Stimulated activated CD8-positive, alpha-beta memory T cell treated with anti-CD3 and anti-CD28 coated beads, Interleukin-4, amount 100 ng/mL, for 1 hour (primary cell): ENCODE measurements around the gene GUCY2D.
A peak's percentile ranks its signal among the peaks of the same experiment; 100 is the strongest.

Source experiments
- DNase-seq, 2 donors: peaks; one replicate each; pipeline ENCODE4 v3.0.0-alpha.2; 2020; ENCODE audit warnings: low read depth in 2 of 2, low spot score in 1 of 2

Gene GUCY2D

DNA sequence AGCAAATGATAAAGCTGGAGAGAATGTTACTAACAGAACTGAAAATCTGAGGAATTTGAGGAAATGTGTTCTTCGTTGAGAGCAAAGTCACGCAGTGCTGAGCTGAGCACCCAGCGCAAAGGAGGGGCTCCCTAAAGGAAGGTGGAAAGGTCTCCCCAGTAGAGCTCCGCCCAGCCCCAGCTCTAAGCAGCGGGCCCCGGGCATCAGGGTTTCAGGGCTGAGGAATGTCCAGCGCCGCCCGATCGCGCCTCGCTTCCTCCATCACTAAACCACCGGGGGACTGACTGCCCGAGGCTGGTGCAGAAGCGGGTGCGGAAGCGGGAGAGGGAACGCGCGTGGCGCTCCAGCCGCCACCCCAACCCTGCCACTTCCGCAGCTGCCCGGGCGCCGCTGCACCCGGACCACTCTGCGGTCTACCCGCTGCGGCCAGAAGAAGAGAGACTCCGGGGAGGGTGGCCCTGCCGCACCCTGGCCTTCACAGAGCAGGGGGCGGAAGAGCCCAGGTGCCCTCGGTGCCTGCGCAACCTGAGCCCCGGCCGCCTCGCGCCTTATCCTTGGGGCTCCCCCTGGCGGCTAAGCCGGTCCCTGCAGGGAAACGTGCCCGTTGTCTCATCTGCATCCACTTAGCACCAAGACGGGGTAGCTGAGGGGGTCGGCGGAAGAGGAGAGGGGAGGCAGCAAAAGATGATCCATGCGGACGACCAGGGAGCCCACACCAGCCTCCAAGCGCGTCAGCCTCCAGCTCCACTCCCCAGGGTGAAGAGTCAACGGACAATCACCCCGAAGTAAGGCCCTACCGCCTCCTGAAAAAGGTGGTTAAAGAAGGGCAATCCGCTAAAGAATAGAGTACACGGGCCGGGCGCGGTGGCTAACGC lies 12.4 kb upstream of the GUCY2D start:
- peak; percentile 91 to 98 for DNase-seq

GRCh38 chr17:7992516-7992915 lies 9.9 kb upstream of the GUCY2D start:
- no peak for DNase-seq

DNA sequence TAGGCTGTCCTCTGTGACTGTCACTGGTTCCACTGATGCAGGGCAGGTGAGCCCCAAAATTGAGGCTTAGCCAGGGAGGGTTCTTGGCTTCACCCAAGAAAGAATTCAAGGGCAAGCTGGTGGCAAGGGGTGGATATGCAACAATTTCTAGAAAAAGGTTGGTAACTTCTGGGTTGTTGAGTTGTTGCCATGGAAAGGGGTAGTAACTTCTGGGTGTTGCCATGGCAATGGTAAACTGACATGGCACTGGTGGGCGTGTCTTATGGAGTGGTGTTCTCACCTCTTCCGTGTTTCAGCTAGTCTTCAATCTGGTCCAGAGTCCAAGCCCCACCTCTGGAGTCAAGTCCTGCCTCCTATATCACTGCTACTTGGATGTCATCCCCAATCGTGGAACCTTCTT lies 9.5 kb upstream of the GUCY2D start:
- no peak for DNase-seq

DNA sequence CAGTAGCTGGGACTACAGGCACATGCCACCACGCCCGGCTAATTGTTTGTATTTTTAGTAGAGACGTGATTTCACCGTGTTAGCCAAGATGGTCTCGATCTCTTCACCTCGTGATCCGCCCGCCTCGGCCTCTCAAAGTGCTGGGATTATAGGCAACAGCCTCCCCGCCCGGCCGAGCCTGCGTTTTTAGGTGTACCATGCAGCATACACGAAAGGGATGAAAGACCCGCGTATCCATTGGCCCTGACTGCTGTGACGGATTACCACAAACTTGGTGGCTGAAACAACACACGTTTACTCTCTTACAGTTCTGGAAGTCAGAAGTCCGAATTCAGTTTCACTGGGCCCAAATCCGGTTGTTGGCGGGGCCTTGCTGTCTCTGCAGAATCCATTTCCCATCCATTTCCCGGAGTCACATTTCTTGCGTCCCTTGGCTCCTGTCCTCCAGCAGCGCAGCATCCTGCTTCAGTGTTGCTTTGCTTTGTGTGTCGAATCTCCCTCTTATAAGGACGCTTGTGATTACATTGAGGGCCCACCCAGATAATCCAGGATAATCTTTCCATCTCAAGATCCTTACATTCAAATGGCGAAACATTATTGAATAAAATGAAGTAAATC lies 8.3 kb upstream of the GUCY2D start:
- no peak for DNase-seq

GRCh38 chr17:7995724-7996123 lies 6.7 kb upstream of the GUCY2D start:
- DNase-seq = no peak

DNA sequence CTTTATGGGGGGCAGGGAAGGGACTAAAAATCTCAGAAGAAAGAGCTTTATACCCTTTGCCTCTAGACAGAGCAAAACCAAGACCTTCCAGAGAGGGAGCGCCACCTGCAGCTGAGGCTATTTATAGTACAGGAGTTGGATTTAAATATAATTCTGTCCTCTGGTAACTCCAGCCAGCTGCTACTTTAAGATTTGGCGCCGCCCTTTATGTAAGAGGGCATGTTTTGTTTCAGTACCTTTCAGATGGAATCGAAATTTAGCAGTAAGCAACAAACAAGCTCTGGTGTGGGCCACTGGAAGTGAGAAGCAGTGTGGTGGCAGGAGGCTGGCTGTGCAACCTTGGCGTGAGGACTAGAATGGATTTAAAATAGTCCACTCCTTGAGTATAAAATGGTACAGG lies 5.2 kb upstream of the GUCY2D start:
- no peak for DNase-seq

DNA sequence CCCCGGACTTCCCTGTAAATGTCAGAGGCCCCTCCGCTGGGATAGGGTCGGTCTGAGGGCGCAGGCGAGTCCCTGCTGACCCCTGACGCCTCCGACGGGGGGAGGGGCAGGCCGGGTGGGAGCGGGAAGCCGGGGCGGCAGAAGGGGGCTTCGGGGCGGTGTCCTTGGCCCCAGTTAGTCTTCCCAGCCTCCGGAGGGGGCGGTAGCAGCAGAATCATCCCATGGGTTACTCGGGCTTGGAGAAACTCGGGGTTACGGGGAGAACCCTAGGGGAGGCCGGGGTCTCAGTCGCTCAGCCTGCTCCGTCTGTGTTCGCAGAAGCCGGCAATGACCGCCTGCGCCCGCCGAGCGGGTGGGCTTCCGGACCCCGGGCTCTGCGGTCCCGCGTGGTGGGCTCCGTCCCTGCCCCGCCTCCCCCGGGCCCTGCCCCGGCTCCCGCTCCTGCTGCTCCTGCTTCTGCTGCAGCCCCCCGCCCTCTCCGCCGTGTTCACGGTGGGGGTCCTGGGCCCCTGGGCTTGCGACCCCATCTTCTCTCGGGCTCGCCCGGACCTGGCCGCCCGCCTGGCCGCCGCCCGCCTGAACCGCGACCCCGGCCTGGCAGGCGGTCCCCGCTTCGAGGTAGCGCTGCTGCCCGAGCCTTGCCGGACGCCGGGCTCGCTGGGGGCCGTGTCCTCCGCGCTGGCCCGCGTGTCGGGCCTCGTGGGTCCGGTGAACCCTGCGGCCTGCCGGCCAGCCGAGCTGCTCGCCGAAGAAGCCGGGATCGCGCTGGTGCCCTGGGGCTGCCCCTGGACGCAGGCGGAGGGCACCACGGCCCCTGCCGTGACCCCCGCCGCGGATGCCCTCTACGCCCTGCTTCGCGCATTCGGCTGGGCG lies 542 bp downstream of the GUCY2D start:
- DNase-seq = no peak

GRCh38 chr17:8003594-8004181 lies 1.3 kb downstream of the GUCY2D start:
- DNase-seq = no peak

DNA sequence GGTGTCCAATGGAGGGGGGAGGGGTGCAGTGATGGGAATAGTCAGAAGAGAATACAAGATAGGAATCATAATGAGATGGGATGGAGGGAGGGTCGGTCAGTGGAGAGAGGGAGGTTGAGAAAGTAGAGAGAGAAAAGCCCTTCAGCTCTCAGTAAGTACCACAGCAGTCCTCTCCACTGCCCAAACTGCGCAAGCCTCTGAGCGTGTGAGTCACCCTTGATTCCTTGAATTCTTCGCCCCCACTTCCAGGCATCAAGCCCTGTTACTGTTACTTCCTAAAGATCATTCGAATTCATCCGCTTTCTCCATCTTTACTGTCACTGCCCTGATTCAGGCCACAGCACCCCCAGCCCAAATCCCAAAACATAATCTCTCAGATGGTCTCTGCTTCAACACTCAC lies 2.5 kb downstream of the GUCY2D start:
- no peak for DNase-seq

DNA sequence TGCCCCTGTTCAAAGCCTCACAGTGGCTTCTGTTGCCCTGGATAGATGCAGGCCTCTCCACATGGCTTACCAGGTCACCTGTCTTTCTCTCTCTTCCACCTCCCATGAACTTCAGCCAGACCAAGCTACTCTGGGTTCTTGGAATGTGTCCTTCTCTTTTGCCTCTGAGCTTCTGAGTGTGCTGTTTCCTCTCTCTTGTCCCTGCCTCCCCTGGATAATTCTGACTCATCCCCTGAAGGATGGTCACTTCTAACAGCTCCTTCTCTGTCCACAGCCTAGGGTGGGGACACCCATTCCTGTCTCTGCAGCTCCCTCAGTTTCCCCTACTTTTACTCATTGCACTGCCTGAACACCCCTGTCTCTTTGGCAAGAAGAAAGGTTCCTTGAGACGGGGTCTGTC lies 2.9 kb downstream of the GUCY2D start:
- DNase-seq = no peak

DNA sequence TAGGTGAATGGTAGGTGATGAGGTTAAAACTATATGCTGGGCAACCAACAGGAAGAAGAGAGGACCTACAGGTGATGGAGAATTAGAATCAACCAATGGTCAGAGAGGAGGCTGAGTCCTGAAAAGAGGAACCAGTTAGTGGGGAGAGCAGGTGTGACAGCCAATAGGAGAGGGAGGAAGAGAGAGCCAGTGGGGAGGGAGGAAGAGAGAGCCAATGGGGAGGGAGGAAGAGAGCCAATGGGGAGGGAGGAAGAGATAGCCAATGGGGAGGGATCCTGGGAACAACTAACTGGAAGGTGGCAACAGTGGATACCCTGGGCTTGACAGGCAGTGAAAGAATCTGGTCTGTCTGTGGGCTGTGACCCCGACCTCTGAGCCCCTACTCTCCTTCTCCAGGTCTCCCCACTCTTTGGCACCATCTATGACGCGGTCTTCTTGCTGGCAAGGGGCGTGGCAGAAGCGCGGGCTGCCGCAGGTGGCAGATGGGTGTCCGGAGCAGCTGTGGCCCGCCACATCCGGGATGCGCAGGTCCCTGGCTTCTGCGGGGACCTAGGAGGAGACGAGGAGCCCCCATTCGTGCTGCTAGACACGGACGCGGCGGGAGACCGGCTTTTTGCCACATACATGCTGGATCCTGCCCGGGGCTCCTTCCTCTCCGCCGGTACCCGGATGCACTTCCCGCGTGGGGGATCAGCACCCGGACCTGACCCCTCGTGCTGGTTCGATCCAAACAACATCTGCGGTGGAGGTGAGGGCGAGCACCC lies 3.7 kb downstream of the GUCY2D start:
- DNase-seq = no peak

- no peak for DNase-seq
Measured at GRCh38 chr17:8006836-8007680, 4.6 kb downstream of the GUCY2D start.

- no peak for DNase-seq
Measured at GRCh38 chr17:8007836-8008235, 5.4 kb downstream of the GUCY2D start.

DNA sequence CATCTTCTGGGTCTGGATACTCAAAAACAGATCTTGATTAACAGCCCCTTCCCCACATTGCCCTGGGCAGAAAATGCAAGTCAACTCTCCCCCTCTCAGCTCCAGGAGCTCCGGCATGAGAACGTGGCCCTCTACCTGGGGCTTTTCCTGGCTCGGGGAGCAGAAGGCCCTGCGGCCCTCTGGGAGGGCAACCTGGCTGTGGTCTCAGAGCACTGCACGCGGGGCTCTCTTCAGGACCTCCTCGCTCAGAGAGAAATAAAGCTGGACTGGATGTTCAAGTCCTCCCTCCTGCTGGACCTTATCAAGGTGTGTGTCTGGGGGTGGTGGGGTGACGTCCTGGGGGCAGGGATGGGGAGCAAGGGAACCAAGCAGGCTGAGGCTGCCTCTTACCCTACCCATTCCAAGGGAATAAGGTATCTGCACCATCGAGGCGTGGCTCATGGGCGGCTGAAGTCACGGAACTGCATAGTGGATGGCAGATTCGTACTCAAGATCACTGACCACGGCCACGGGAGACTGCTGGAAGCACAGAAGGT lies 9.7 kb downstream of the GUCY2D start:
- DNase-seq = no peak

DNA sequence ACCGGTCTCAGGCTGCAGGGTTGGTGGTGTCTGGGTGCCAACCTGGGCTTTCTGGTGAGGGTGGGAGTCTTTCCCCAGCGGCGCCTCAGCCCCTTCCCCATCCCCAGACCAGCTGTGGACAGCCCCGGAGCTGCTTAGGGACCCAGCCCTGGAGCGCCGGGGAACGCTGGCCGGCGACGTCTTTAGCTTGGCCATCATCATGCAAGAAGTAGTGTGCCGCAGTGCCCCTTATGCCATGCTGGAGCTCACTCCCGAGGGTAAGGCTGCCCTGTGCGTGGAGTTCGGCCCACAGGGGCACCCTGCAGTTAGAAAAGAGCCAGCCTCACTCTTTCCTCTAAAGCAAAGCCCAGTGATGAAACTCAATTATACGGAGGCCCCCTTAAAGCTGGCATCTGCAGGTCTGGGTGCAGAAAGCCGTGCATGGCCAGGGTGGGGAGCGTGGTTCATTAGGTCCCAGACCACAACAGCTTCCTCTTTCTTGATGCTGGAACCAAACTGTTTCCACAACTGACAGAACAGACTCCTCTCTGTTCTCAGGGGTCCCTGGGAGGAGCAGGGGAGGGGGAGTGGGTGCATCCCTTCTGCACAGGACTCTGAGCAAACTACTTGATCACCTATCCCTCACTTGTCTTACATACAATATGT lies 10.7 kb downstream of the GUCY2D start:
- DNase-seq = no peak

DNA sequence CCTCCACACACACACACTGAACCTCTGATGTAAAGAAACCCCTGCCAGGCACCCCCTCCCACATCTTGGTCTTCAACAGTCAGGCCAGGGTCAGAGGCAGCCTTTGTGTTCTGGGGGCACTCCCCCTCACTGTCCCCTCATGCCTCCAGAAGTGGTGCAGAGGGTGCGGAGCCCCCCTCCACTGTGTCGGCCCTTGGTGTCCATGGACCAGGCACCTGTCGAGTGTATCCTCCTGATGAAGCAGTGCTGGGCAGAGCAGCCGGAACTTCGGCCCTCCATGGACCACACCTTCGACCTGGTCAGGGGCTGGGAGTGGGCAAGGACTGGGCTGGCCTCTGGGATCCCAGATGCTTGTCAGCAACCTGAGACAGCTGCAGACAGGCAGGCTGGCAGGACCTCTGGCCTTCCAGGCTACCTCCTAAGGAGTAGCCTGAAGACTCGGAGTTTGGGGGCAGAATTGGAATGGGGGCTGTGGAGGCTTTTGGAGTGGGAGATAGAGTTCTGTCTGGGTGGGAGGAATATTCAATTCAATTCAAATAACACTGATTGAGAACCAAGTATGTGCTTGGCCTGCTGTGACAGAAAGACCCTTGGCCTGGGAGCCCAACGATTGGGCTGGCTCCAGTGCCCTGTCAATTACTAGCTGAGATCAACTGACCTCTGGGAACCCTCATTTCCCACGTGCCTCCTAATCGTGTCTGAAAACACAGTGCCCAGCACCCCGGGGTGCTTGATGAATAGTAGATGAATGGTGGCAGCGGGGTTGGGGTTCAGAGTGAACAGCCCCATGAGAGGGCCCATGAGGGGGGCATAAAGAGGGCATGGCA lies 11.5 kb downstream of the GUCY2D start:
- DNase-seq = no peak

DNA sequence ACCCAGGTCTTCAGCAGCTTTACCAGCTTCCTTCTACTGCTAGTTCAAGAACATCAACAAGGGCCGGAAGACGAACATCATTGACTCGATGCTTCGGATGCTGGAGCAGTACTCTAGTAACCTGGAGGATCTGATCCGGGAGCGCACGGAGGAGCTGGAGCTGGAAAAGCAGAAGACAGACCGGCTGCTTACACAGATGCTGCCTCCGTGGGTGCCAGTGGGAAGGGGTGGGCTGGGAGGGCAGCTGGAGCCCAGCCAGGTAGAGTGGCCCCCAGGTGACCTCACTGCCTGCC lies 12.1 kb downstream of the GUCY2D start:
- DNase-seq = no peak

GRCh38 chr17:8015236-8015956 lies 13.0 kb downstream of the GUCY2D start:
- DNase-seq = no peak
